ENCODE measurements around the gene DUSP22.

The DUSP22 gene

GRCh38 chr6:392441-393390 is 100.4 kb downstream of the DUSP22 start:
- Mint-ChIP-seq H3K4me1 (peaks cover 63% of the 10 kb centered on the region), H3K27ac (peak overlapping the region; percentile 96), H3K4me3 (peak overlapping the region; percentile 89), H3K9me3 (no peaks in the 10 kb centered on the region), H3K27me3 (peaks cover 3% of the 10 kb centered on the region), H3K36me3 (peaks cover 46% of the 10 kb centered on the region)
- peak; percentile 76 for DNase-seq
- CTCF ChIA-PET = interaction anchor here (1.0 to 4.1 kb wide), 12 partner anchors 10 to 319 kb away, joined by 3 to 43 read pairs (median 7); no protein-coding TSS in a partner anchor

GRCh38 chr6:393391-394221 is 101.3 kb downstream of the DUSP22 start:
- Mint-ChIP-seq H3K4me3 (peak overlapping the region; percentile 89), H3K36me3 (peaks cover 53% of the 10 kb centered on the region), H3K27me3 (peaks cover 3% of the 10 kb centered on the region), H3K4me1 (peaks cover 69% of the 10 kb centered on the region), H3K9me3 (no peaks in the 10 kb centered on the region), H3K27ac (peak overlapping the region; percentile 96)
- CTCF ChIA-PET = interaction anchor here (0.6 to 3.2 kb wide), 4 partner anchors 11 to 107 kb away, joined by 3 to 15 read pairs (median 6); no protein-coding TSS in a partner anchor
- peak; percentile 45 for DNase-seq

- no peak for DNase-seq
- Mint-ChIP-seq H3K27ac (peak overlapping the region; percentile 91), H3K36me3 (peaks cover 64% of the 10 kb centered on the region), H3K4me1 (peaks cover 69% of the 10 kb centered on the region), H3K27me3 (peaks cover 3% of the 10 kb centered on the region), H3K9me3 (no peaks in the 10 kb centered on the region), H3K4me3 (peak overlapping the region; percentile 89)
- CTCF ChIA-PET = interaction anchor here (0.6 to 3.2 kb wide), 6 partner anchors 10 to 200 kb away, joined by 3 to 15 read pairs (median 4); no protein-coding TSS in a partner anchor
Measured at GRCh38 chr6:394641-395289, 102.5 kb downstream of the DUSP22 start.

- no peak for DNase-seq
- peak overlapping the region; percentile 89 for H3K4me3 Mint-ChIP-seq
- peak overlapping the region; percentile 55 for H3K27ac Mint-ChIP-seq
- H3K27me3 Mint-ChIP-seq = peaks cover 3% of the 10 kb centered on the region
- CTCF ChIA-PET = interaction anchor here (1.0 to 3.2 kb wide), 3 partner anchors 9 to 188 kb away, joined by 3 to 15 read pairs (median 4); no protein-coding TSS in a partner anchor
- peaks cover 68% of the 10 kb centered on the region for H3K4me1 Mint-ChIP-seq
- H3K36me3 Mint-ChIP-seq = peaks cover 69% of the 10 kb centered on the region
- H3K9me3 Mint-ChIP-seq = no peaks in the 10 kb centered on the region
Measured at GRCh38 chr6:395432-396125, 103.3 kb downstream of the DUSP22 start.

- Mint-ChIP-seq H3K27ac (peak overlapping the region; percentile 55), H3K4me3 (peak overlapping the region; percentile 89), H3K4me1 (peaks cover 67% of the 10 kb centered on the region), H3K27me3 (peaks cover 3% of the 10 kb centered on the region), H3K36me3 (peaks cover 74% of the 10 kb centered on the region), H3K9me3 (no peaks in the 10 kb centered on the region)
- no peak for DNase-seq
- CTCF ChIA-PET = interaction anchor here (3.2 kb wide), 1 partner anchor 8 kb away, joined by 15 read pairs; no protein-coding TSS in a partner anchor
Measured at GRCh38 chr6:396126-396520, 103.8 kb downstream of the DUSP22 start.

- Mint-ChIP-seq H3K27ac (peak overlapping the region; percentile 92), H3K36me3 (peaks cover 82% of the 10 kb centered on the region), H3K9me3 (no peaks in the 10 kb centered on the region), H3K4me1 (peaks cover 75% of the 10 kb centered on the region), H3K27me3 (no peaks in the 10 kb centered on the region), H3K4me3 (peak overlapping the region; percentile 64)
- no peak for DNase-seq
- CTCF ChIA-PET = interaction anchor here (1.0 to 1.4 kb wide), 3 partner anchors 11 to 325 kb away, joined by 4 to 10 read pairs (median 4); no protein-coding TSS in a partner anchor
Measured at GRCh38 chr6:397056-397455, 104.8 kb downstream of the DUSP22 start.

GRCh38 chr6:397604-398003 is 105.3 kb downstream of the DUSP22 start:
- no peak for DNase-seq
- CTCF ChIA-PET = interaction anchor here (1.0 to 1.4 kb wide), 6 partner anchors 11 to 324 kb away, joined by 4 to 10 read pairs (median 4); no protein-coding TSS in a partner anchor
- no peaks in the 10 kb centered on the region for H3K9me3 Mint-ChIP-seq
- H3K27me3 Mint-ChIP-seq = no peaks in the 10 kb centered on the region
- H3K4me1 Mint-ChIP-seq = peaks cover 80% of the 10 kb centered on the region
- H3K27ac Mint-ChIP-seq = peak overlapping the region; percentile 92
- peaks cover 84% of the 10 kb centered on the region for H3K36me3 Mint-ChIP-seq
- H3K4me3 Mint-ChIP-seq = peak overlapping the region; percentile 64

- Mint-ChIP-seq H3K27me3 (no peaks in the 10 kb centered on the region), H3K4me1 (peaks cover 85% of the 10 kb centered on the region), H3K36me3 (peaks cover 85% of the 10 kb centered on the region), H3K9me3 (no peaks in the 10 kb centered on the region), H3K27ac (peak overlapping the region; percentile 92), H3K4me3 (peak overlapping the region; percentile 64)
- DNase-seq = no peak
- CTCF ChIA-PET = interaction anchor here (0.7 to 1.4 kb wide), 7 partner anchors 10 to 1026 kb away, joined by 3 to 10 read pairs (median 4); no protein-coding TSS in a partner anchor
Measured at GRCh38 chr6:398065-398464, 105.8 kb downstream of the DUSP22 start.

- H3K27ac Mint-ChIP-seq = peak overlapping the region; percentile 92
Measured at GRCh38 chr6:398558-399078, 106.3 kb downstream of the DUSP22 start.

GRCh38 chr6:399785-400534 is 107.7 kb downstream of the DUSP22 start:
- Mint-ChIP-seq H3K27me3 (no peaks in the 10 kb centered on the region), H3K9me3 (no peaks in the 10 kb centered on the region), H3K4me3 (peak overlapping the region; percentile 54), H3K4me1 (peaks cover 95% of the 10 kb centered on the region), H3K36me3 (peaks cover 90% of the 10 kb centered on the region), H3K27ac (peak overlapping the region; percentile 92)
- DNase-seq = peak; percentile 77
- CTCF ChIA-PET = interaction anchor here (0.6 to 1.5 kb wide), 8 partner anchors 10 to 211 kb away, joined by 3 to 10 read pairs (median 3); no protein-coding TSS in a partner anchor

More at GRCh38 chr6:398558-399078, 106.3 kb downstream of the DUSP22 start:
- H3K27me3 Mint-ChIP-seq = no peaks in the 10 kb centered on the region
- H3K4me1 Mint-ChIP-seq = peaks cover 90% of the 10 kb centered on the region
- H3K9me3 Mint-ChIP-seq = no peaks in the 10 kb centered on the region
- peaks cover 88% of the 10 kb centered on the region for H3K36me3 Mint-ChIP-seq
- DNase-seq = no peak
- peak overlapping the region; percentile 64 for H3K4me3 Mint-ChIP-seq
- CTCF ChIA-PET = interaction anchor here (0.7 to 1.5 kb wide), 6 partner anchors 9 to 1026 kb away, joined by 3 to 10 read pairs (median 4); no protein-coding TSS in a partner anchor

- Mint-ChIP-seq H3K4me3 (no peak overlapping the region), H3K9me3 (no peaks in the 10 kb centered on the region), H3K36me3 (peaks cover 90% of the 10 kb centered on the region), H3K27me3 (no peaks in the 10 kb centered on the region), H3K27ac (peak overlapping the region; percentile 92), H3K4me1 (peaks cover 95% of the 10 kb centered on the region)
- CTCF ChIA-PET = interaction anchor here (1.2 kb wide), 1 partner anchor 124 kb away, joined by 3 read pairs; no protein-coding TSS in a partner anchor
- no peak for DNase-seq
Measured at GRCh38 chr6:400815-401214, 108.5 kb downstream of the DUSP22 start.
